ENCODE measurements around the gene ZNF710.
"Not testable (repeated sequence)": the region's sequence is repeated elsewhere in the genome, so short reads cannot be mapped to it uniquely, and the experiment has no call there.

Gene ZNF710

DNA sequence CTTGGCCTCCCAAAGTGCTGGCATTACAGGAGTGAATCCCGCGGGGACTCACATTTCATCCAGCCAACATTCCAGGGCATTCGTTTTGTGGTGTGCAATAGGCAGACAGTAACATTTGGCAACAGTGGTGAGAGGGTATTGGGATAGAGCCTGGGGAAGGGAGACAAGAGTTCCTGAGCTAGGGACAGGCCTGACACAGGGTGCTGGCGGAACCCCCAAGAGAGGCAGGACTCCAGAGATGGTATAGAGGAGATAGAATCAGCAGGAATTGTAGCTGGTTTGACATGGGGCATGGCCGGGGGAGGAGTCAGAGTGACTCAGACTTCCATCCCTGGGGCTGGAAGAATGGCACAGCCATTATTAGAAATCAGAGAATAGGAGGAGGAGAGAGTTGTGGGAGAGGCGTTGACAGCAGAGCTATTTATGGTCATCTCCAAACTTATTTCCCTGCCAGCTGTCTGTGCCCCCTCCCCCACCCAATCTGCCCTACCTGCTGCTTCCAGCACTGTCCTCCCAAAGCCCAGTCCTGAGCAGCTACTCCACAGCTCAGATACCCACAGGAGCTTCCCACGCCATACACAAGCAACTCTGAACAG is 105.5 kb downstream of the ZNF710 start:
- in situ Hi-C loops (cut with MboI; ENCODE audit: low pct_unique_long_range_greater_than_20kb, low sequenced_read_pairs), result no loop called here
- DNase-seq, result no peak

DNA sequence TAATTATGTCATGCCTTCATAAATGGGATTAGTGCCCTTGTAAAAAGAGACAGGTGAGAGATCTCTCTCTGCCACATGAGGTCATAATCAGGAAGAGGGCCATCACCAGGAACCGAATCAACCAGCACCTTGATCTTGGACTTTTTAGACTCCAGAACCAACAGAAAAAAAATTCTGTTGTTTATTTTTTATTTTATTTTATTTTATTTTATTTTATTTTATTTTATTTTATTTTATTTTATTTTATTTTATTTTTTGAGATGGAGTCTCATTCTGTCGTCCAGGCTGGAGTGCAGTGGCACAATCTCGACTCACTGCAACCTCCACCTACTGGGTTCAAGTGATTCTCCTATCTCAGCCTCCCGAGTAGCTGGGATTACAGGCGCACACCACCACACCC is 106.9 kb downstream of the ZNF710 start:
- DNase-seq; in situ Hi-C loops (cut with MboI; ENCODE audit: low pct_unique_long_range_greater_than_20kb, low sequenced_read_pairs): not testable (repeated sequence)

DNA sequence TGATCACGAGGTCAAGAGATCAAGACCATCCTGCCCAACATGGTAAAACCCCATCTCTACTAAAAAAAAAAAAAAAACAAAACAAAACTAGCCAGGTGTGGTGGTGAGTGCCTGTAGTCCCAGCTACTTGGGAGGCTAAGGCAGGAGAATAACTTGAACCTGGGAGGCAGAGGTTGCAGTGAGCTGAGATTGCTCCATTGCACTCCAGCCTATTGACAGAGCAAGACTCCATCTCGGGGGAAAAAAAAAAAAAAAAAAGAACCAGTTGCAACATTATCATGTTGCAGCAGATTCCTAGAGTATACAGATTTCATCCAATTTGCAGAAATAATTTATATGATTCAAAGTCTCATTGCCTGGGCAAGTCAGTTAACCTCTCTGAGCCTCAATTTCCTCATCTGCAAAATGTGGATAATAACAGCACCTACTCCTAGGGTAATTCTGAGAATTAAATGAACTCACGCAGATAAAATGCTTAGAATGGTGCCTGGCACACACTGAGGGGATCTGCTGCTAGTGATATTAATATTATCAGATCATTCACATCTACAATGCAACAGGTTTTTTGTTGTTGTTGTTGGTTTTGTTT is 108.1 kb downstream of the ZNF710 start:
- not testable (repeated sequence) for DNase-seq

DNA sequence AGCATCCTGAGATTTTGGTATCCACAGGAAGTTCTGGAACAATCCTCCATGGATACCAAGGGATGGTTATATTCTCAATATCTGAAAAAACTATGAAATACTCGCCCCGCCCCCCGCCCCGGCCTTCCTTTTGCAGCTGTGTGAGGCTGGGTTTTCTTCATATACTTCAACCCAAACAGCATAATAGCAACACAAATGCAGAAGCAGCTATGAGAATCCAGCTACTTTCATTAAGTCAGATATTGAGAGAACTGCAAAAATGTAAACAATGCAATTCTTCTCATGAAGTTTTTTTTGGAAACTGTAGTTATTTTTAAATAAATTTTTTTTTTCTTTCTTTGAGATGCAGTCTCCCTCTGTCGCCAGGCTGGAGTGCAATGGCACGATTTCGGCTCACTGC is 112.0 kb downstream of the ZNF710 start:
- no peak for DNase-seq
- in situ Hi-C loops (cut with MboI; ENCODE audit: low pct_unique_long_range_greater_than_20kb, low sequenced_read_pairs), result no loop called here

More for the DNA sequence above, 108.1 kb downstream of the ZNF710 start:
- in situ Hi-C loops (cut with MboI; ENCODE audit: low pct_unique_long_range_greater_than_20kb, low sequenced_read_pairs), result not testable (repeated sequence)

- DNase-seq, result no peak
- in situ Hi-C loops (cut with MboI; ENCODE audit: low pct_unique_long_range_greater_than_20kb, low sequenced_read_pairs), result no loop called here
Measured at GRCh38 chr15:90114451-90114901, 113.4 kb downstream of the ZNF710 start.

DNA sequence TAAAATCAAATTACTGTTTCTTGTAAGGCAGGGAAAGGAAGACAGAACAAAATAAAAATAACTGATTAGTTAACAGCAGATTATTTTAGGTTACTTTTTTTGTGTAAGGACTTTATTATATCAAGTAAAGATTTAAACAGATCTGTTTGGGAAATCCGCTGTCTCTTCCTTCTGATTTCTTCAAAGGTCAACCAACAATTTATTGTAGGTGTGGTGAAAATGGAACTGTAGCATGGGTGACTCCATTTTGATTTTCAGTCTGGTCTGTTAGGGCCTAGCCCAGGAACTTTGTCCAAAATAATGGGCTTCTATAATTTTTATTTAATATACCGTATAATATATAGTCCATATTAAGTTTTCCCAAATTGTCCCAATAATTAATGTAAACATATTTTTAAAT is 114.7 kb downstream of the ZNF710 start:
- in situ Hi-C loops (cut with MboI; ENCODE audit: low pct_unique_long_range_greater_than_20kb, low sequenced_read_pairs), result no loop called here
- DNase-seq, result no peak

DNA sequence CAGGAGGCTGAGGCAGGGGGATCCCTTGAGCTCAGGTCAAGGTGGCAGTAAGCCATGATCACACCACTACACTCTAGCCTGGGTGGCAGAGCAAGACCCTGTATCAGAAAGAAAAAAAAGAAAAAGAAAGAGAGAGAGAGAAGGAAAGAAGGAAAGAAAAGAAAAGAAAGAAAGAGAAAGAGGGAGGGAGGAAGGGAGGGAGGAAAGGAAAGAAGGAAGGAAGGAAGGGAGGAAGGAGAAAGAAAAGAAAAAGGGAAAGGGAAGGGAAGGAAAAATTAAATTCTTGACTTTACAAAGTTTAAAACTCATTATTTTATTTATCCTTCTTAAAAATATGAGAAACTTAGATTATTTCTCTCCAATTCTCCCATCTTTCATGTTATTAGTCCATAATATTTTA is 118.2 kb downstream of the ZNF710 start:
- no peak for DNase-seq
- in situ Hi-C loops (cut with MboI; ENCODE audit: low pct_unique_long_range_greater_than_20kb, low sequenced_read_pairs), result no loop called here

DNA sequence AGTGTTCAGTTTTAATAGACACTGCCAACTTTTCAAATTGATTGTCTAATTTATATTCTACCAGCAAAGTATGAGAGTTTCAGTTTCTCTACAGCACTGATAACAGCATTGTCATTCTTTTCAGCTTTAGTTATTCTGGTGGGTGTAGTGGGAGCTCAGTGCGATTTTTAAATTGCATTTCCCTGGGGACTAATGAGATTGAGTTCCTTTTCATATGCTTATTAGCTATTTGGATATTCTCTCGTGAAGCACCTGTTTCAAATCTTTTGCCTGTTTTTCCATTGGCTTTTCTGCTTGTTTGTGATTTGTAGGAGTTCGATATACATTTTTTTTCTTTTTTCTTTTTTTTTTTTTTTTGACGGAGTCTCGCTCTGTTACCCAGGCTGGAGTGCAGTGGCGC is 120.0 kb downstream of the ZNF710 start:
- no peak for DNase-seq

GRCh38 chr15:90124507-90124906 is 123.4 kb downstream of the ZNF710 start:
- DNase-seq, result no peak
- in situ Hi-C loops (cut with MboI; ENCODE audit: low pct_unique_long_range_greater_than_20kb, low sequenced_read_pairs), result no loop called here

More for the DNA sequence above, 120.0 kb downstream of the ZNF710 start:
- in situ Hi-C loops (cut with MboI; ENCODE audit: low pct_unique_long_range_greater_than_20kb, low sequenced_read_pairs), result no loop called here

- no peak for DNase-seq
- in situ Hi-C loops (cut with MboI; ENCODE audit: low pct_unique_long_range_greater_than_20kb, low sequenced_read_pairs), result no loop called here
Measured at GRCh38 chr15:90126022-90126421, 124.9 kb downstream of the ZNF710 start.

DNA sequence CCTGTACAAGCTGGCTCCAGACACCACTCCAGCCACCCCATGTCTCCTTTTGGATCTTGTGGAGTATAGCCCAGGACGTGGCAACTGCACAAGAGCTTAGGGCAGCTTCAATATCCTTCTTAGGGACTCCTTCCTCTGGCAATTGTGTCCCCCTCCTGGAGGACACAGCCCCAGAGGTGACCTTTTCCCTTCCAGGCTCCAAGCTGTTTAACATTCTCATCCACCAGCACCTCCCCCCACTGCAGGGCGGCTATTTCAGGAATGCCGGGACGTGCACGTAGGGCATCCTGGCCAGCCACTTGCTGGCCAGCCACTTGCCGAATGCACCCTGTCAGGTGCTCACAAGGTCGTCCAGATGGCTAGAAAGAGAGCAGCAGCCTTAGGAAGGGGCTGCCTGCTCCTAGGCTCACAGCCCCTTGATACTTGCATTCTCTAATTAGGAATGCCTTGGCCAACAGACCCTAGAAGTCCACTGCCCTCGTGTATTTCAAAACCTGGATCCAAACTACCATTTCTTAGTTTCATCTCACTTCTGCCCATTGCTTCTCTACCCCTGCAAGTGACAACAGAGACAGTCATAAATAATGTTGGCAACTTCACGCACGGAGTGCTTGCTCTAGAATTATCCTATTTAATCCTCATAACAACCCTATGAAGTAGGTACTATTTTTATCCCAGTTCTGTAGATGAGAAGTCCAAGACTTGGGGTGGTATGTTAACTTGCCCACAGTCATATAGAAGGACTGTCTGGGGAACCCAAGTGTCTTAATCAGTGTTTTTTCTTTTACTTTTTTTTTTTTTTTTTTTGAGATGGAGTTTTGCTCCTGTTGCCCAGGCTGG is 125.7 kb downstream of the ZNF710 start:
- in situ Hi-C loops (cut with MboI; ENCODE audit: low pct_unique_long_range_greater_than_20kb, low sequenced_read_pairs), result no loop called here
- DNase-seq, result no peak

DNA sequence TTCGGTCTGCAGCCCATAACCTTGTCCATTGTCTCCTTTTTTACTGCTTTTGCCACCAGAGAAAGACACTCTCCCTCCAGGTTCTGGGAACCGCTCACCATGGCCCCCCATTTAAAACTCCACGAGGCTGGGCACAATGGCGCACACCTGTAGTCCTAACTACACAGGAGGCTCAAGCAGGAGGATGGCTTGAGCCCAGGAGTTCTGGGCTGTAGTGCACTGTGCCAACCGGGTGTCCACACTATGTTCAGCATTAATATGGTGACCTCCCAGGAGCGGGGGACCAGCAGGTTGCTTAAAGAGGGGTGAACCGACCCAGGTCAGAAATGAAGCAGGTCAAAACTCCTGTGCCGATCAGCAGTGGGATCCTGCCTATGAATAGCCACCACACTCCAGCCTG is 129.2 kb downstream of the ZNF710 start:
- DNase-seq, result no peak
- in situ Hi-C loops (cut with MboI; ENCODE audit: low pct_unique_long_range_greater_than_20kb, low sequenced_read_pairs), result no loop called here

Data from KBM-7 (cell line).